ENCODE measurements around the gene MIOX.
A peak's percentile ranks its signal among the peaks of the same experiment; 100 is the strongest.

The MIOX gene

DNA sequence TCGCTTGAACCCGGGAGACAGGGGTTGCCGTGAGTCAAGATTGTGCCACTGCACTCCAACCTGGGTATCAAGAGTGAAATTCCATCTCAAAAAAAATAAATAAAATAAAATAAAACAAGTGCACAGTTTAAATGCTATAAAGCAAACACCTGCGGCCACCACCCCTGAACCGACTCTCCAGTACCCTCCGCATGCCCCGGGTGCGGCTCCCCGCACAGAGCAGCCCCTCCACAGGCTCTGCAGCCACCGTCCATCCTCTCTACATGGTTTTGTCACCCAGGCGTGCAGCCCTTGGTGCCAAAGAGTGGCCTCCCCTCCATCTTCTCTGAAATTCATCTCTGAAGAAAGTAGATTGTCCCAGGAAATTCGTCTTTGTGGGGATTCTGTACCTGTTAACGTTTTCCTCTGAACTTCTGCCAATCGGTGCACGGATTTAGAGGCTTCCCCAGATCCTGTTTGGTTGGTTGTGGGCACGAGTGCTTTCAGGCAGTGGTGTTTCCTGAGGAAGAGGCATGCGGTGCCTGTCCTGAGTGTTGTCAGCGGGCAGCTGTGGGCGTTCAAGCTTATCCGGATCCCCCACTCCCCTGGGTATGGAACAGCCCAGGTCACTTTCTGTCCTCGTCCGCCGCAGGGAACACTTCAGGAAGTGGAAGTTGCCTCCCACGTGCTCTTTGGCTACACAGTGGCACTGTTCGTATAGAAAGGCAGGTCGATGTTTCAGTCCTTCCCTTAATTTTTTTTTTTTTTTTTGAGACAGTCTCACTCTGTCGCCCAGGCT, 4.1 kb downstream of the MIOX start:
- DNase-seq (ENCODE audit: low spot score): no peak

DNA sequence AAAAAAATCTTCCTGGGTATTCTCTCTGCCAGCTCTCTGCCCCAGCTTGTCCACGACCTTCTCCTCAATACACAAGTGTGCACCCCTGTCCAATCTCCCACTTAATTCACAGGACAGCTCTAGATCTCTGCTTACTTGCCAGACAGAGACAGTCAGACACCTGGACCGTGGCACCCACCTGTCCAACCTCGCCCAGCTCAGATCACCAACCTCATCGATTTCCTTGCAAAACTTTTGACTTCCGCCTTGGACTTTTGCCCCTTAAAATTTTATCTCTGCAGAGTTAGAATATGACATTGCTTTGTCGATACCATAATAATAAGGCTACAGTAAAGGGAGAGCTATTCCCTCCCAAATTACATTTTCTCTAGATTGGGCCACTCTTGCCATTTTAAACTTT, 10.4 kb downstream of the MIOX start:
- DNase-seq (ENCODE audit: low spot score): no peak

DNA sequence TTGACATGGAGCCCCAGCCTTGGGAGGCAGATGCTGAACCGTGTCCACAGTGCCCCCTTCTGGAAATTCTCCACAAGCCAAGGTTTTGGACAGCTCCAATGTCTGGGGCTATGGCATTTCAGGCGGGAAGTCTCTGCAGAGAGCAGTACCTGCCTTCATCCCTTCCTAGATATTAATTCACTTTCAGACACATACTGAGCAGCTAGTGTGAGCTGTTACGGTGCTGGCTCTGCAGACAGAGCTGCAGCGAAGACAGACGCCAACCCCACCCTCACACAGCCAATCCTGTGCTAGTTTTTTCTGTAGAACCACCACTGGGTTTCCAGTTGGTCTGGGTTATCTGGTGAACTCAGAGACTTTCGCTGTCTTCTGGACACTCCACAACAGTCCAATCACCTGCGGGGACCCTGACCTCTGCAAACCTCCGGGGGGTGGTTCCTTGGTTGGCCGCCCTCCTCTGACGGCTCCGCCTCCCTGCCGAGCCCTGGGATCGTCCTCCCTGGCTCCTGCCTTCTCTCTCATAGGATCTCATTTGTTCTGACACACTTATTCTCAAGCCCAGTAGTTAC, 11.7 kb downstream of the MIOX start:
- DNase-seq (ENCODE audit: low spot score): peak; percentile 75

DNA sequence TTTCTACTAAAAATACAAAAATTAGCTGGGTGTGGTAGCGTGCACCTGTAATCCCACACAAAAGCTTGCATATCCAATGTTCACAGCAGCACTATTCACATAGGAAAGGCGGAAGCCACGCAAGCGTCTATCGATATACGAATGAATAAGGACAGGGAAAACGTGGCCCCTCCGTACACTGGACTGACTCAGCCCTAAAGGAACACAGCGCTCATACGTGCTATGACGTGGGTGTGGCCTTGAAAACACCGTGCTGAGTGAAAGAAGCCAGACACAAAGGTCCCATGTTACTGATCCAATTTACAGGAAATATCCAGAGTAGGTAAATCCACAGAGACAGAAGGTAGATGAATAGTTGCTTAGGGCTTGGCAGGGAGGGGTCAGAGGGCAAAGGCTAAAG, 13.8 kb downstream of the MIOX start:
- no peak for DNase-seq (ENCODE audit: low spot score)

DNA sequence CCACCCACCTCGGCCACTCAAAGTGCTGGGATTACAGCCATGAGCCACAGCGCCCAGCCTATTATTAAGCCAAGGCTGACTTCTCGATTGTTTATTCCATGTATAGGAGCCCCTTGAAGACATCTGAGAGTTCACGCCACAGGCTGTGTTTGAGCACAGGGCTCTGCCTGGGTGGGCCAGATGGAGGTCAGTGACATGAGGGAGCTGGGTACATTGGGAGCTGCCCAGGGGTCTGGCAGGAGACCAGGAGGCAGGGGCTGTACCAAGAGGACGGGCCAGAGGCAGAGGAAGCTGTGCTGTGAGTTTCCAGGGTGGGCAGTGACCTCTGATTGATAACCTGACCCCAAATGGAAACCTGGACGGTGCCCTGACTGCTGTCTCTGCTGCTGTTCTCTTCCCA, 15.4 kb downstream of the MIOX start:
- DNase-seq (ENCODE audit: low spot score): no peak

DNA sequence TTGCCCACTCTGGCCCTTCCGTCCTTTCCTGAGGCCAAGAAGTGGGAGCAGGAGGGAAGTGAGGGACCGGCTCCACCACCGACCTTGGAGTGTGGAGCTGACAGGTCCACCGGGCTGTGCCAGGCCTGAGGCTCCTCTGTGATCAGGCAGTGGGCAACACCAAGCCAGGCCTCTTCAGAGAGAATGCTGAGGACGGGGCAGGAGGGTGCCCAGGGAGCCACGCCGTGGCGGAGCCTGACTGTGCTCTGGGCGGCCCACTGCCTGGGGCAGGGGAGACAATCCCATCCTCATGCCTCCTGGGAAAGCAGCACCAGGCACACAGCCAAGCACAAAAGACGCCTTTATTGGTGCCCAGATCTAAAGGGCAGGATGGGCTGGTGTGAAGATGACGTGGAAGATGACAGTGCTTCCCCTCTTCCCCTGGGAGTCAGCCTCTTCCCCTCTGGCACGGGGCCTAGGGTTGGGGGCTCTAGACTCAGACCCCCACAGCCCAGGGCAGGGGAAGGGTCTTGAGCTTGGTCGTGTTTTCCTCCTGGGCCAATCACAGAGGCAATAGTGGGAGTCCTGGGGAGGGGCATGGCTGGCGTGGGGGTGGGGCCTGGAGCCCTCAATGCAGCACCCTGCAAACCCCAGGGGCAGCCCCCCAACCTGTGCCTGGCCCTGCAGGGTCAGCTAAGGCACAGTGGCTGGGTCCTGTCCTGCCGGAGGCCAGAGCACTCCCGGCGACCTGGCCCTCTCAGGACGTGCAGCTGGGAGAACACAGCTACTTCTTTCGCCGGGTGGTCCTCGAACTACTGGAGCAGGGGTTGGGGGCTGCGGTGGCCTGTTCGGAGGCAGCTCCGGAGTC, 16.2 kb downstream of the MIOX start:
- DNase-seq (ENCODE audit: low spot score): peak; percentile 42

DNA sequence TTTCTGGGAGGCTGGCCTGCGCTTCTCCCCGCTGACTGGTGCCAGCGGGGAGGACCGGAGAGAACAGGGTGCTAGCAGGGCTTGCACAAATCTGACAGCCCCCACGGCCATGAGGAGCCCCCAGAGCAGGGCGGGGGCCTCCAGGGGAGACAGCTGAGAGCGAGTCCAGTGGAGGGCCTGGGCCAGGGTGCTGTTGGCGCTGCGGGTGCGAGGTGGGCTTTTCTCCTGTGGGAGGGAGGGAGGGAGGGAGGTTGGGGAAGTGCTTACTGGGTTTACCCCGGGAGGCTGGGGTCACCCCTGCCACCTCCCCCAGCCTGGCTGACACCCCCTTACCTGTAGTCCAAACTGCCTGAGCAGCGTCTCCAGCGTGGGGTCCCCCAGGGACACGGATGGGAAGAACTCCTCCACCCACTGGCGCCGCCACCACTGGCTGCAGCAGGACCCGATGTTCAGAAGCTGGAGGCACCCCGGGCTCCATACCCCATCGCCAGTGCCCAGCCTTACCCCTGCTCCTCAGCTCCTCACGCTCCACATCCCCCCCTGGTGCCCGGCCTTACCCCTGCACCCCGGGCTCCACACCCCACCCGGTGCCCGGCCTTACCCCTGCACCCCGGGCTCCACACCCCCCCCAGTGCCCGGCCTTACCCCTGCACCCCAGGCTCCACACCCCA, 17.0 kb downstream of the MIOX start:
- DNase-seq (ENCODE audit: low spot score): peak; percentile 49

DNA sequence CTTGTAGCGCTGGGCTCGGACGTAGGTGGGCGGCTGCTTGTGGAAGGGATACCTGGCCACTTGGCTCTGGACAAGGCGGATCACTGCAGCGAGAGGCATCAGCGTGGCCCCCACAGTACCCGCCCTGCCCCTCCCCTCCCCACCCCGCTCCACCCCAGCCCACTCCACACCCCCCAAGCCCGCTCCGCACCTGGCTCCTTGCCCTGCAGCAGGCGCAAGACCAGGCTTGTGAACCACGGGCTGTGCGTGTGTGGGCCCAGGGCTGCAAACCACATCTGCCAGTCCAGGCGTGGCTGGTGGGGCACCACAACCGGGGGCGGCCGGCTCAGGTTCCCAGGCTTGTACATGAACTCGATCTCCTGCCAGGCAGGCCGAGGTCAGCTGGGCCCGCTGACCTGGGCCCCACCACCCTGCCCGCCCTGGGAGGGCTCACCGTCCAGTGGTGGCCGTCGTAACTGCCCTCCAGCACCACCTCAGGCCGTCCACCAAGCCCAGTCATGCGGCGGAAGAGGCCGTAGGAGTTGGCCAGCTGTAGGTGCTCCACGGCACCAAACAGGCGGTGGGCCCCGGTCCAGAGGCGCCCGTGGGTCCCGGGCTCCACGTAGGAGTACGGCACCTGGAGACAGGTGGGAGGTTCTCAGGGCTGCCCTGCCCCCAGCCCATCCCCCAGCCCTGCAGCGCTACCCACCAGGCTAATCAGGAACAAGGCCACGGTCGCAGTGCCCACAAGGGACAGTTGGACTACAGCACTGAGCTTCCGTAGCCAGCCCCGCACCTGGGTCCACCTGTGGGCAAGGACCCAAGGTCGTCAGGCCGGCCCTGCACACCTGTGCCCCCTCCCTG, 17.9 kb downstream of the MIOX start:
- DNase-seq (ENCODE audit: low spot score): peak; percentile 43

DNA sequence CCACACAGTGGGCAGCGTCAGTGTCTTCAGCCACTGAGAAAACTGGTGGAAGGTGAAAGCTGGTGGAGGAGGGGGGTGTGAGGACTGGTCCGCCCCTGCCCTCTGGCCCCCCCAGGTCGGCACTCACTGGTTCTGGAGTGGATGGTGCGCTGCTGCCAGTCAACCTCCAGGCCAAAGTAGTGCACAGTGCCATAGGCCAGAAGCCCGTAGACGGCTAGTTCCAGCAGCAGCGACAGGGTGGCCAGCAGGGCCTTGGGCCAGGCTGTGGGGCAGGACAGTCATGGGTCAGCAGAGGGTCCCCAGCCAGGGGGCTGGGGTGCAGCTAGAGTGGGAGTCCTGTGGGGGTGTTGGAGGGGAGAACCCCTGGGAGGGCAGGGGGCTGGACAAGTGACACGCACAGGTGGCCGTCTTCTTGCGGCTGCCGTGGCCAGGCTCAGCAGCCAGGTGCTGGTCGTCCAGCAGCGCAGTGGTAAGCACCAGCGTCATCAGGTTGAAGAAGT, 18.7 kb downstream of the MIOX start:
- DNase-seq (ENCODE audit: low spot score): peak; percentile 39

DNA sequence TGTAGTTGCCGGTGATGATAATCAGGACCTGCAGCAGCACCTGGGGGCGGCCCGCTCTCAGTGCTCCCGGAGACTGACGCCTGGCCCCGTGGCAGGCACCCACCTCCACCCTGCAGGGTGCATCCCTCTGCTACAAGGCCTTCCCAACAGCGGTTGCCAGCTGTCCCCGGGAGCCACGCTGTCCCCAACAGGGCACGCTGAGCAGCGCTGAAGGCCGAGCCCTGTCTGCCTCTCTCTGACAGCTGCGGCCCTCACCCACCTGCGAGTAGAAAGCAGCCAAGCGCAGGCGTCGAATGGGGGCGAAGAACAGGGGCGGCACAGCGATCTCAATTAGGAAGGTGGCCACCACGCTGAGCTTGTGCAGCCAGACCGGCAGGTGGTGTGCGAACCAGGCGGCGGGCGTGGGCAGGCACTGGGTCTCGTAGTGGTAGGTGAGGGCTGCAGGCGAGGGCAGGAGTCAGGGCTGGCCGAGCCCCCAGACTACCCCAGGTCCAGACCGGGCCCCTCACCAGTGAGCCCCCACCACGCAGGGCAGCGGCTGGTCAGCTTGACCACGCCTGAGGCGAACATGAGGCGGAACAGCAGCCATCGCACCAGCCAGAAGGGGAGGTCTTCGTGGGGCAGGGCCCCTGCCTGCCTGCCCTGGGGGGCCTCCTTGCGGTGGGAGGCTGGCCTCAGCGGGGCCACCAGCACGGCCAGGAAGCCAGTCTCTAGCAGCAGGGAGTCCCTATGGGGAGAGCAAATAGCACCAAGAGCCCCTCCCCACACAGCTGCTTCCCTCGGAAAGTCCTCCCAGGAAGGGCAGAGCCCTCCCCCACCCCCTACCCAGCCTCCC, 19.3 kb downstream of the MIOX start:
- peak; percentile 52 for DNase-seq (ENCODE audit: low spot score)

DNA sequence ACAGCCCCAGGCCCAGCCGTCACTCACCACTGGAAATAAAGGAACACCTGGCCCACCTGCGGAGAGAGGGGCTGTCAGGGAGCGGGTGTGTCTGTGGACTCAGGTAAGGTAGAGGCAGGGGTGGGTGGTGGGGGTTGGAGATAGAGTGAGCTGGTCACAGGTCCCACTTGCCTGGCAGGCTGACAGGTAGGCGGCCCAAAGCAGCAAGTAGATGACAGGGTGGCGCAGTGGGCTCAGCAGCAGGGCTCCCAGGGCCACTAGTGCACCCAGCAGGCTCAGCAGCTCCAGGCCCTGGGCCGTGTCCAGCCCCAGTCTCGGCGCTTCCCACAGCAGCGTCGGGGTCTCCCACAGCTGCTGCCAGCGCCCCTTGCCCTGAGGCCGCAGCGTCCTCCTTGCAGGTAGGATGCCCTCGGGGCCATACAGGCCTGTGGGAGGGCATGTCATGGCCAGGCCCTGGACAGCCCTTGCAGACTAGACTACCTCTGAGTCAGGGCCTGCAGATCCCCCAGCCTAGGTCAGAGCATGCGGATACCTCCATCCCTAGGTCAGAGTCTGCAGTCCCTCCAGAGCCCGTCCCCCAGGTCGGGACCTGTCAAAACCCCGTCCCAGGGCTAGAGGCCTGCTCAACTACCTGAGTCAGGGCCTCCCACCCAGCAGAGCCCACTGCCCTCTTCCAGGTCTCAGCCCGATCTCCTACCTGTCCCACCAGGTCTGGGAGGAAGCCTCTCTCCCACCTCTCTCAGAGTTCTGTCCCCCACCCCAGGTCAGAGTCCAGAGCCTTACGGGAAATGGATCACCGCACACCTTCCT, 20.2 kb downstream of the MIOX start:
- peak; percentile 59 for DNase-seq (ENCODE audit: low spot score)

DNA sequence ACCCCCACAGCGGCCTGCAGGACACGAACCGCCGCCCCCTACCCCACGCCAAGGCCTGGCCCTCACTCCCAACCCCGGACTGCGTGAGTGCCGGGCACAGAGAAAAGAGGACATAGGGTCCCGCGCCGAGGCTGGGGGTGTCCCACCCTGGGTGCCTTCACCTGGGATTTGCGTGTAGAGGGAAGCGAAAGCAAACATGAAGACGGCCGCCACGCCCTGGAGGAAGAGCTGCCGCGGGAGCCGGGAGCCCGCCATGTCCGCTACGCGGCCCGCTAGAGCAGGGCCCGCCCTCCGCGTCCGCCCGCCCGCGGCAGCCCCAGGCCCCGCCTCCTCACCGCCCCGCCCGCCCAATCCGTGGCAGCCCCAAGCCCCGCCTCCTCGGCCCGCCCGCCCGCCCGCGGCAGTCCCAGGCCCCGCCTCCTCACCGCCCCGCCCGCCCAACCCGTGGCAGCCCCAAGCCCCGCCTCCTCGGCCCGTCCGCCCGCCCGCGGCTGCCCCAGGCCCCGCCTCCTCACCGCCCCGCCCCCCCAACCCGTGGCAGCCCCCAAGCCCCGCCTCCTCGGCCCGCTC, 20.8 kb downstream of the MIOX start, which contains the start of gene LMF2:
LMF2 (minus strand) TSS at position 282 of the 570 bp plus-strand sequence; CDS start at position 255, 27 bp downstream.
- DNase-seq (ENCODE audit: low spot score): peak; percentile 99

DNA sequence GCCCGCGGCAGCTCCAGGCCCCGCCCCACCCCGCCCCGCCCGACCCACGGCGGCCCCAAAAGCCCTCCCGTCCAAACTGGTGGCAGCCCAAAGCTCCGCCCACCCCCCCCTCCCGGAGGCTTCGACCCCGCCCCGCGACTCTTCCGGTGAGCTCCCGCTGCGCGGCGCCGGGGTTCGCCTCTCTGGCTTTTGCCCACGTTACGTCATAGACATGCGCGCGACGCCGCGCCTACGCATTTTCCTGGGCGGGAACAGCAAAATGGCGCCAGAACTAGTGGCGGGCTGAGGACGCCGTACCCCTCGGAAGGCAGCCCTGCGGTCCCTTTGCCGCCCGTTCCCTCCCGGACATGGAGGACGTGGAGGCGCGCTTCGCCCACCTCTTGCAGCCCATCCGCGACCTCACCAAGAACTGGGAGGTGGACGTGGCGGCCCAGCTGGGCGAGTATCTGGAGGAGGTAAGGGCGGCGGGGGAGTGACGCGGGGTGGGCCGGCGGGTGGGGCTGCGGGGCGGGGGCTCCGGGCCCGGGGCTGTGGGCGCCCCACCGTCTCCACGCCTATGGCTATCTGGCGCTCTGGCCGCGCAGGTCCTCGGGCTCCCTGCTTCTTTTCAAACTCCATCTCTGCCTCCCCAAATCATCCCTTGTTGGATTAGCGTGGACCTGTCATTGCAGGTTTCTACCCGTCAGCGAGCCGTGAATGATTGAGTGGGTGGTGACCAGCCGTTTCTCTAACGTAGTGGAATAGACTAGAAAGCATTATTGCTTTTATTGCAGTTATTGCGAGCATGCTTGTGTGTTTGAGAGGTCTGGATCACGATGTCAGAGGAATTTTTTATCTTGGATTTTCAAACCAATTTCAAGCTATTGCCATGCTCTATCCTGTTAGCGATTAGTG, 21.6 kb downstream of the MIOX start, which contains the start of gene NCAPH2:
NCAPH2 (plus strand) TSS at position 234 of the 894 bp plus-strand sequence; CDS start at position 348, 114 bp downstream.
- no peak for DNase-seq (ENCODE audit: low spot score)

DNA sequence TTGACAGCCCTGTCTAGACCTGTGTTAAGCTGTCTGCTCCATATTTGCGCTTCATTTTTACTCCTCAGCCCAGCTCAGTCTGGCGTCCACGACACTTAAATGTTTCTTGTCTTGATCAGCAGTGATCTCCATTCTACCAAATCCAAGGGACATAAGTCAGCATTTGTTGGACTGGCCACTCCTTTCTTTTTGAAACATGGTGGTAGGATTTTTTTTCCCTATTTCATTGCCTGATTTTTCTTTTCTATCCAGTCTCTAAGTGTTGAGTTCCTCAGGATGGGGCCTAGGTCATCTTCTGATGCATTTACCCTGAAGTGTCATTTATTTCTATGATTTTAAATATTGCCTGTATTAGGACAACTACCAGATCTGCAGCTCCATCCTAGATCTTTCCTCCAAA, 22.2 kb downstream of the MIOX start:
- DNase-seq (ENCODE audit: low spot score): peak; percentile 41

DNA sequence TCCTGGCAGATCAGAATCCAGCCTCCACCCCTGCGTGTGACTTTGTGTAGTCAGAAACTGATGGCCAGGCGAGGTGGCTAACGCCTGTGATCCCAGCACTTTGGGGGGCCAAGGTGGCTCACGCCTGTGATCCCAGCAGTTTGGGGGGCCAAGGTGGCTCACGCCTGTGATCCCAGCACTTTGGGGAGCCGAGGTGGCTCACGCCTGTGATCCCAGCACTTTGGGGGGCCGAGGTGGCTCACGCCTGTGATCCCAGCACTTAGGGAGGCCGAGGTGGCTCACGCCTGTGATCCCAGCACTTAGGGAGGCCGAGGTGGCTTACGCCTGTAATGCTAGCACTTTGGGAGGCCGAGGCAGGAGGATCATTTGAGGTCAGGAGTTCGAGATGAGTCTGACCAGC, 26.5 kb downstream of the MIOX start:
- DNase-seq (ENCODE audit: low spot score): no peak

DNA sequence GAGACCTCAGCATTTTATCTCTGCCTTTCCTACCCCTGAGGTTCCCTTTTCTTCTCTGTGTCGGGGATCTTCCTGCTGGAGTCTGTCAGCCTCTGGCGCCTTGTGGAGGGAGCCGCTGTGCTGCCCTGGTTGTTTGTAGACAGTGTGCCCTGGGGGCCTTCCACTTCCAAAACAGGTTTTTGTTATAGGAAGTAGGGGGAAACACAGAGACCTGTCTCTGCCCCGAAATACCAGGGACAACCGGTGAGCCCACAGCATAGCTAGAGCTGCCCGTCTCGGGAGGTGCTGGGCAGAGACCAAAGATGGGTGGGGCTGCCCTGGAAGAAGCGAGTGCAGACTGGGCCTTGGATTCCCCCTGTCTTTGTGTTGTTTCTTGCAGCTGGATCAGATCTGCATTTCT, 29.4 kb downstream of the MIOX start:
- no peak for DNase-seq (ENCODE audit: low spot score)

DNA sequence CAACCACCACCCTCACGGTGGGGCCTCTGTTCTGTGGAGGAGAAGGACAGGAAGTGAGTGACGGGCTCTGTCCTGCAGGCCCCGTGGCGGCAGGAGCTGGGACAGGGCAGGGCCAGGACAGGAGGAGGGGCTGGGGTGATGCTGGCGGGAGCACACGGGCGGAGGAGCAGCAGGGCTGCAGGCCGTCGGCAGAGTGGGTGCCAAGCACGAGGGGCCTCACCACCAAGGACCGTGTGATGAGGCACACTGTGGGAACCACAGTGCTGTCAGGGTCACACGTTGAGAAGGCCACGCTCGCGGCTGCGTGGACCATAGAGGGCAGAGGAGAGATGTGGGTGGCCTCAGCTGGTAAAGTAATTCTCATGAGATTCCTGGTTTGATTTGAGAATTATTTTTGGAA, 30.2 kb downstream of the MIOX start:
- no peak for DNase-seq (ENCODE audit: low spot score)

Measured in ecto neural progenitor cell (in vitro differentiated cells).